Measurements from ENCODE around the gene FOXG1.

FOXG1 gene

DNA sequence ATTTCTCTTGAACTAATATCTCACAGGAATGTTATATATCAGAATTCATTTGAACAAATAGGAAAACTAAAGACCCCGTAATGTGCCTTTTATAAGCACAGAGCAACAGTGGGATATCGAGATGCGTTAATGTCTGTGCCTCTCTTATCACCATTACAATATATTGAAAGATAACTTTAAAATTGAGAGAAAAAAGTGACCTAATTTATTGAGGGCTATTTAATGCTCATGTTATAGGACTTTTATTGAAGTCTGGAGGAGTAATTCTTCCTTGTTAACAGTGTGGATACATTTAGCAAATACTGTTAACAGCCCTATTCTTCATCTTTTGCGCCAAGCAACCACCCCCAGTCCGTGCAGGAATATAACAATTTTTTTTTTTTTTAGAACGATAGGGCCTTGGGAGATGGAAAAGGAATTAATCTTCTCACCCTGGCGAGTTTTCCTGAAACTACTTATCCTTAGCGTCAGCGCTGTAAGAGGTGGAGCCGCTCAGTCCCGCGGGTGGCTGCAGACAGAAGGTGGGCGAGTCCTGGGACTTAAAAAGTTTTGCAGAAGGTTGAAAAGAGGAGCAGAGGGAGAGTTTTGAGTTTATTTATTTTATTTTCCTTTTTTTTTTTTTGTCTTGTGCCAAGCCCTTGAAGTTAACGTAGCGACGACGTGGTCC lies 11.0 kb downstream of the FOXG1 start:
- no peak for DNase-seq

GRCh38 chr14:28778138-28779117 lies 11.8 kb downstream of the FOXG1 start:
- DNase-seq, result peak in 1 of 2 experiments; percentile 27

GRCh38 chr14:28779456-28779855 lies 12.9 kb downstream of the FOXG1 start:
- peak in 1 of 2 experiments; percentile 15 for DNase-seq

GRCh38 chr14:28780843-28781820 lies 14.5 kb downstream of the FOXG1 start:
- peak in 1 of 2 experiments; percentile 55 for DNase-seq

DNA sequence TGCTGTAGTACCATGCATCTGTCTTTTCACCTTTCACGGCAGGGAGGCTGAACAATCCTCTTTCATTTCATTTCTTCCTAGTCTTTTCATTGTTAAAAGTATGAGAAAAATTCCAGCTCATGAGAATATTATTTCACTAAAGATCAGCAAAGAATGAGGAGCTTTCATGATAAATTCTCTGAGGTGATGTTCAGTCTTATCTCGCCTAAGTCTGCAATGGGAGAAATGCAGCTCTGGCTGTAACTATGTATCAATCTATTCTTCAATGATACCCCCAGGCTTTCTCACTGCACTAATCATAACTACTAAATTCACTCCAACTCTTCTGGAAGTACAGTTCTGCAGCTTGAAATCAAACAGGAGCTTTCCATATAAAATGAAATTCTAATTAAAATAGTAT lies 15.7 kb downstream of the FOXG1 start:
- DNase-seq, result no peak

- DNase-seq, result peak in 1 of 2 experiments; percentile 50
These were observed 17.1 kb downstream of the FOXG1 start for GRCh38 chr14:28783664-28784063.

DNA sequence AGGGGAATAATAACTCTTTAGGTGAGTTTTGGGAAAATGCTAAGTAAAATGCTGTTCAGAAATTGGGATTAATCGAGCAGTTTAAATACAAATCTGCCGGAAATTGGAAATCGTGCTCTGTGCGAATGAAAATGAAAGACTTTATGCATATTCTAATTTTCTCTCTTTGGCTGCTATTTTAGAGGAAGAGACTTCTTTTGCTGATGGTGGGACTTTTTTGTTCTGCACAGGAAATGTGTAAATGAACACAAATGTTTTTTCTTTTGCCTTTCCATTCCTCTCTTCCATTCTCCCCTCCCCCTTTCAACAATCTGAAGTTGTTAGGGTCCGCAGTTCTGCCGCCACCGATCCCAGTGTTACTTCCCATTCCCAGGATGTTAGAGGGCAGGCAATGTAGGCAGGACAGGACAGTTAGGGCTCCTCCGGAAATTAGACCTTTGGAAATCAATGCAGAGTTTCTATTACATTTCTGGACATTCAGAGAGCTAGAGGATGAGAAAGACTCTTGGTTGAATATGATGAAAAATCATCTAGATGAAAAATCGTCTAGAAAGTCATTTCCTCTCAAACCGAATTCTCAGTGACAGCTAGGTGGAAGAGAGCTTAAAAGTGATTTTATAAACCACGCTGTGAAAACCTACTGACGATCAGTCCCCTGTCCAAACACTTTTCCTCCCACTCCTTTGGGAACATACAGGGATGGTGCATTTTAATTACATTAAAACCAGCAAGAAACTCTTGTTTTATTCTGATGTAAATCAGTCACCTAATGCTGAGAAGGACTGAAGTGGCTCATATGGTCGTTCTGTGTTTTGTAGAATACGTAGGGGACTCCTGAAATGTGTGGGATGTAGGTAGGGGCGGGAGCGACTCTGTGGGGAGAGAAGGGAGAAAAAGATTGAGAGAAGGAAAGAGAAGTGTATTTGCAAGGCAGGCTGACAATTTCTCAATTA lies 17.8 kb downstream of the FOXG1 start:
- peak in 1 of 2 experiments; percentile 46 for DNase-seq

- DNase-seq, result peak; percentile 88 to 97
These were observed 18.7 kb downstream of the FOXG1 start for GRCh38 chr14:28785096-28785952.

DNA sequence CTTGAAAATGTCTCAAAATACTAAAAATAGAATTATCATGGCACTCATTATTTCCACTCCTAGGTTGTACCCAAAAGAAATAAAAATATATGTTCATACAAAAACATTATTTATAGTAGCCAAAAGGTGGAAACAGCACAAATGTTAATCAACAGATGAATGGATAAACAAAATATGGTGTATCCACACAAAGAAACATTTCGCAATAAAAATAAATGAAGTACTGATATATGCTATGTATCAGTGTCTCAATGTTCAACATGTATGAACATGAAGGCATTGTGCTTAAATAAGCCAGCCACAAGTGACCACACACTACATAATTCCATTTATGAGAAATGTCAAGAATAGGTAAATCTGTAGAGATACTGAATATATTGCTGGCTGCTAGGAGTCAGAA lies 40.9 kb downstream of the FOXG1 start:
- DNase-seq, result no peak

- no peak for DNase-seq
These were observed 47.2 kb downstream of the FOXG1 start for GRCh38 chr14:28813810-28814209.

Data from NCI-H187 (cell line).